ENCODE results near the gene FAAH. TPM values are rescaled to one million over a fixed set of nuclear protein-coding genes. Genes with fewer than 3 reads are reported as not detected.

Gene FAAH
- total RNA-seq, 2 experiments from 2014 or later: 5.3 to 6.9 TPM

DNA sequence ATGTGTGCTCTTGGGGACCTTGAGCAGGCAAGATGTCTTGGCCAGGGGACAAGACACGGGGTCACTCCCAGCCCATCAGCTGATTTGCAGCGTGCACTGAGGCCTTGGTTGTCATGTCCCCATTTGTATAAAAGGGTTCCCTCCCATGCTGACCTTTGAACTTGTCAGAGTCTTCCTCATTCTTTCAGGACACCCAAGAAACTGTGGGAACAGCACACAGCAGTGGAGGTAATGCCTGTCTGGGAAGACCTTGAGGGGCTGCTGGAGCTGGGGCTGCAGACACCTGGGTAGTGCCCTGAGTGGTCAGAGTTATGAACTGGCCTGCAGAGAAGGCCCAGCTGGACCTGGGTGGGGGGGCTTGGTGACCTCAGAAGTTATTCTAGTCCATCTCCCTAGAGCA is 46.4 kb downstream of the FAAH start:
- ATAC-seq (ENCODE audit: low read depth) (no peak), DNase-seq (no peak)
- Mint-ChIP-seq H3K36me3 (no peaks in the 10 kb centered on the region), H3K4me3 (no peak overlapping the region), H3K27me3 (peaks cover 18% of the 10 kb centered on the region), H3K9me3 (no peaks in the 10 kb centered on the region), H3K27ac (no peak overlapping the region), H3K4me1 (peaks cover 11% of the 10 kb centered on the region)
- POLR2A ChIA-PET: no interaction called here

DNA sequence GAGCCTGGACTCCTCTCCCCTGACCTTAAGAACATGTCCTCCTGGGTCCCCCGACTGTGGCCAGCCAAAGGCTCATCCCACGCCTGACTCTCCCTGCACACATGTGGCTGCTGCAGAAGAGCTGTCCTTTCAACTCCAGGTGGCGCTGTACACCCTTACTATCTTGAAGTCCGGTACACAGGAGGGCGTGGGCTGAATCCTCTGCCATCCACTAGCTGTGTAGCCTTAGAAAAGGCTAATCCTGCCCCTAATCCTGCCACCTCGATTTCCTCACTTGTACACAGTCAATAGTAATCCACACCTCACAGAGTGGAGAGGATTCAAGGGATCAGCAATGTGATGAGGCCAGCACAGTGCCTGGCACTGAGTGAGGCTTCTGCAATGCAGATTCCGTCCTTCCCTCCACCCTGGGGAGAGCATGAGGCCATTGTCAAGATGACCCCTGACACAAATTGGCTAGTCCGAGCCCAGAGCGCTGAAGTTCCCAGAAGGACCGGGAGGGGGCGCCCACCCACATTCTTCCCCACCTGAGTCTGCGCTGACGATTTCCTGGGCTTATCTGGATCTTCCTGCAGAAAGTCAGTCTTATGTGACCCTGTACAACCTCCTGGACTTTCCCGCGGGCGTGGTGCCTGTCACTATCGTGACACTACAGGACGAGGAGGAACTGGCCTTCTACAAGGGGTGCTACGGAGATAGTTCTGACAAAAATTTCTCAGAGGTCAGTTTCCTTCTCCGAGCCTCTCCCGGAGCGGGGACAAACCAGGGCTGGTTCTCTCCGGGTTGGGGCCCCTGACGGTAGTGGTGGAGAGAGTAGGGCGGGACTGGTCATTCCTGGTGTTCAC is 48.4 kb downstream of the FAAH start:
- Mint-ChIP-seq H3K4me1 (peaks cover 13% of the 10 kb centered on the region), H3K4me3 (peak overlapping the region; percentile 84), H3K27me3 (peaks cover 36% of the 10 kb centered on the region), H3K36me3 (no peaks in the 10 kb centered on the region), H3K27ac (peak overlapping the region; percentile 18), H3K9me3 (no peaks in the 10 kb centered on the region)
- peak; percentile 82 for DNase-seq
- peak; percentile 81 for ATAC-seq (ENCODE audit: low read depth)
- POLR2A ChIA-PET: no interaction called here

DNA sequence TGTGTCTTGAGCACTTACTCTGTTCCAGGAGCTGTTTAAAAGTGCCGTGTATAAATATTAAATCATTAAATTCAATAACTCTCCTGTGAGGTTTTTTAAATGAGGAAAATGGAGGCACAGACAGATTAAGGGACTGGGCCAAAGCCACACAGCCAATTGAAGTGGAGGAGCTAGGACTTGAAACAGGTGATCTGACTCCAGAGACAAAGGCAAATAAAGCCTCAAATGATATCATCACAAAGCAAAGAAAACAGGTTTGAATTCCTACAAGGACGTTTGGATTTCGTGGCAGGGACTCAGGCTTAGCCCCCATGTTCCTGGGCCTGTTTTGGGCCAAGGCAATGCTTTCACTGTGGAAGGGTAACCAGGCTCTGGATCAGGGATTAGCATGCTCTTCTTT is 50.3 kb downstream of the FAAH start:
- Mint-ChIP-seq H3K9me3 (no peaks in the 10 kb centered on the region), H3K4me3 (no peak overlapping the region), H3K4me1 (peaks cover 13% of the 10 kb centered on the region), H3K27ac (no peak overlapping the region), H3K36me3 (no peaks in the 10 kb centered on the region), H3K27me3 (peaks cover 54% of the 10 kb centered on the region)
- POLR2A ChIA-PET: no interaction called here
- no peak for ATAC-seq (ENCODE audit: low read depth)
- DNase-seq: no peak

DNA sequence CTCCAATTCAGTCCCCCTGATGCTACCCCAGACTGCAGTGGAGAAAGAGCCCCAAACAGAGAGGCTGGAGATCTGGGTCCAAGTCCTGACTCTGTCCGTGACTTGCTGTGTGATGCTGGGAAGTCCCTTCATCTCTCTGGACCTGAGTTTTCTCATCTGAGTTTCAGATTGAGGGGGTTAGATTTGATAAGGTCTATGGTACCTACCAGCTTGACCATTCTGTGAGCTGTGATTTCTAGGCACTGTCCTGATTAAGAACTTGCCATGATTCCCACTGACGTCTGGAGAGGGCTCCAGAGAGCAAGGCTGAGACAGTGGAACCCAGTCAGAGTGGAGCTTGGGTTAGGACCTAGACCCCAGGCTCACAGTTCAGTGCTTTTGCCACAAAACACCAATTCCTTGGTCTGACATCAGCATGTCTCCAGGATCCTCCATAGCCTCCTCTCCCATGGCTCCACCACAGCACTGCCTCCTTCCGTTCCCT is 51.7 kb downstream of the FAAH start:
- Mint-ChIP-seq H3K9me3 (no peaks in the 10 kb centered on the region), H3K27ac (no peak overlapping the region), H3K27me3 (peaks cover 62% of the 10 kb centered on the region), H3K4me3 (no peak overlapping the region), H3K4me1 (peaks cover 14% of the 10 kb centered on the region), H3K36me3 (no peaks in the 10 kb centered on the region)
- DNase-seq (no peak), ATAC-seq (ENCODE audit: low read depth) (no peak)
- POLR2A ChIA-PET: no interaction called here

DNA sequence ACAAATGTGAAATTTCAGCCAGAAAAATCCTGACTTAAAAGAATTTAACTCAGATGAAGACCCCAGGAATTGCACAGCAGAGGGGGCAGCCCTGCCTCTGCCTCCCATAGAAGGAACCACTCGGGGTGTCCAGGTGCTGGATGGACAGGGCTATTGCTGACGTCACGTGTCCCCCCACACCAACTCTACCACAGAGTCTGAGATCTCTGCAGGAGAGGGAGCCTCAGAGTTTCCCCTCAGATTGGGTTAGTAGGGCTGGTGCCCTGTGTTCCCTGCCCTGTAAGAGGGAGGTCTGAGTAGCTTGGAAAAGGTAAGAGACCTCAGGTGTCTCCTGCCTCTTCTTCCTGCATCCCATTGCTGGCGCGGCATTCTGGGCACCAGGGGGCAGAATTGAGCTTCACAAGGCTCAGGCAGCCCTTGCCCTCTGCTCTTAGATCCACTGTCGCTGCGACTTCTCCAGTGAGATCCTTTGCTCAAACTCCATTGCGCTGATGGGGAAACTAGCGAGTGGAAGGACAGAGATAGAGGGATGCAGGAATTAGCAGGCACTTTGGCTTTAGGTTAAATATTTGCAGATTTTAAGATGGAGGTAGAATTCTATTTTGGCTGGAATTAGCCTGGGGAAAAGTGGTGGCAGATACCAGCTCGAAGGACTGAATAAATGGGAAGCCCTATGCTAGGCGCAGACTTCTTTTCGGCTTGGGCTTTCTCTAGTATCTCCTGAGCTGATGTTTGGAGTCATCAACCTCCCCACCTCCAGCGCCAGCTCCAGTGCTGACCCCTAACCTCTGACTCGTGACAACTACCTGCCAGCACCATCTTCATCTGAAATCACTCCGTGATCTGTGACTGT is 52.8 kb downstream of the FAAH start:
- Mint-ChIP-seq H3K9me3 (no peaks in the 10 kb centered on the region), H3K36me3 (no peaks in the 10 kb centered on the region), H3K27me3 (peaks cover 69% of the 10 kb centered on the region), H3K27ac (no peak overlapping the region), H3K4me1 (peaks cover 14% of the 10 kb centered on the region), H3K4me3 (no peak overlapping the region)
- DNase-seq (peak; percentile 83), ATAC-seq (ENCODE audit: low read depth) (peak; percentile 31)
- POLR2A ChIA-PET: no interaction called here

DNA sequence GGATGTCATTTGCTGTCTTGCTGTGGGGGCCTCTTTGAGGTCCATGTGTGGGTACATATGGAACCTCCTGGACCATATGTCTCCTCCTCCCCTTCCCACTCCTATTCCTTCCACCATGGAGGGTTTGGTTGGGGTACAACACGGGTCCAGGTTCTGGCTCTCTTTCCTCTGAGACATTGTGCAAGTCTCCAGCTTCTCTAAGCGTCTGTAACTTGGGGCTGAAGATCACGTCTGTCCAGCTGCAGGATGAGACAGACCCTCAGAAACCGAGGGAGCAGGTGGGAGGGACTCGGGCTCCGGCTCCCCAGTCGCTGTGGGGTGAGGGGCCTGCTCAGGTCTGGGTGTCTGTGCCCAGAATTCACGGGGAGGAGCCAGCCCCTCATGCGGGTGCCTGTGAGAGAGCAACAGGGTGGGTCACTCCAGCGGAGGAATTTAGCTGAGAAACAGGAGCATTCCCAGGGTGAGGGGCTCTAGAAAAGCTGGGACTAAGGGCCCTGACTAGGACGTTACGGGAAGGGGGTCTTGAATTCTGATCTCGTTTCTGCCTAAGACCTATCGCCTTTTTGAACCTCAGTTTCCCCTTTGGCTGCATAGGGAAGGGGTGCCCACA is 53.5 kb downstream of the FAAH start:
- H3K9me3 Mint-ChIP-seq: no peaks in the 10 kb centered on the region
- peaks cover 72% of the 10 kb centered on the region for H3K27me3 Mint-ChIP-seq

DNA sequence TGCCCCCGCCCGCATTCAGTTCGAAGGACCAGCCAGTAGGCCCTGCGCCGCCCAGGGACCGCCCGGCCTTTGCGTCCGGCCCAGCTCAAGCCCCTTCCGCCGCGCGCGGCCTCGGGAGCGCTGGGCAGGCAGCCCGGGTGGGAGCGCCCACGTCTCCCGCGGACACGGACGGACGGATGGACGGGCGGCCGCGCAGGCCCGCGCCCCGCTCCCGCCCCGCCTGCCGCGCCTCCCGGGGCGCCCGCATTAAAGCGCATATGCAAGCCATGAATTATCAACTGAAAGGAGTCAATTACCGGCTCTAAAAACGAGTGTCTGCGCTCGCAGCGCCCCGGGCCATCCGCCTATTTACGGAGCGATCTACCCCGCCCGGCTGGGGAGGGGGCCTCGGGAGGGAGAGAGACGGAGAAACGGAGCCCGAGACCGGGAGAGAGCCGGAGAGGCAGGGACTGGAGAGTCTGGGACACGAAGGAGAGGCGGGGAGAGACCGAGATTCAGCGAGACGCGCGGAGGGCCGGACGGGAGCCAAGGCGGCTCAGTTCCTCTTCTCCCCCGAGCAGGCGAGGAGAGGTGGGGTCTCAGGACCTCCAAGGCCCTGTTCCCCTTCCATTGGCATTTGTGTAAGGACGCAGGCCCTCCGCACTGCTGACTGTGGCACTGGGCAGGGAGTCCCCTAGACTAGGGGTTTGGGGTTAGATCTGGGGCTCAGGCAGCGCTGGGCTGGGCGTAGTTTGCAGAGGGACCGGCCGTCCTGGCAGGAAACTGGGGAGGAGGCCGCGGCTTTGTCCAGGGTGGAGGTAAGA is 54.2 kb downstream of the FAAH start:
- DNase-seq (no peak), ATAC-seq (ENCODE audit: low read depth) (no peak)
- Mint-ChIP-seq H3K4me3 (no peak overlapping the region), H3K9me3 (no peaks in the 10 kb centered on the region), H3K27ac (no peak overlapping the region), H3K36me3 (no peaks in the 10 kb centered on the region), H3K27me3 (peaks cover 78% of the 10 kb centered on the region), H3K4me1 (peaks cover 9% of the 10 kb centered on the region)
- POLR2A ChIA-PET: no interaction called here

More for the DNA sequence above, 53.5 kb downstream of the FAAH start:
- POLR2A ChIA-PET: no interaction called here
- ATAC-seq (ENCODE audit: low read depth): no peak
- H3K4me1 Mint-ChIP-seq: peaks cover 10% of the 10 kb centered on the region
- DNase-seq: no peak
- H3K27ac Mint-ChIP-seq: no peak overlapping the region
- no peaks in the 10 kb centered on the region for H3K36me3 Mint-ChIP-seq
- H3K4me3 Mint-ChIP-seq: no peak overlapping the region

DNA sequence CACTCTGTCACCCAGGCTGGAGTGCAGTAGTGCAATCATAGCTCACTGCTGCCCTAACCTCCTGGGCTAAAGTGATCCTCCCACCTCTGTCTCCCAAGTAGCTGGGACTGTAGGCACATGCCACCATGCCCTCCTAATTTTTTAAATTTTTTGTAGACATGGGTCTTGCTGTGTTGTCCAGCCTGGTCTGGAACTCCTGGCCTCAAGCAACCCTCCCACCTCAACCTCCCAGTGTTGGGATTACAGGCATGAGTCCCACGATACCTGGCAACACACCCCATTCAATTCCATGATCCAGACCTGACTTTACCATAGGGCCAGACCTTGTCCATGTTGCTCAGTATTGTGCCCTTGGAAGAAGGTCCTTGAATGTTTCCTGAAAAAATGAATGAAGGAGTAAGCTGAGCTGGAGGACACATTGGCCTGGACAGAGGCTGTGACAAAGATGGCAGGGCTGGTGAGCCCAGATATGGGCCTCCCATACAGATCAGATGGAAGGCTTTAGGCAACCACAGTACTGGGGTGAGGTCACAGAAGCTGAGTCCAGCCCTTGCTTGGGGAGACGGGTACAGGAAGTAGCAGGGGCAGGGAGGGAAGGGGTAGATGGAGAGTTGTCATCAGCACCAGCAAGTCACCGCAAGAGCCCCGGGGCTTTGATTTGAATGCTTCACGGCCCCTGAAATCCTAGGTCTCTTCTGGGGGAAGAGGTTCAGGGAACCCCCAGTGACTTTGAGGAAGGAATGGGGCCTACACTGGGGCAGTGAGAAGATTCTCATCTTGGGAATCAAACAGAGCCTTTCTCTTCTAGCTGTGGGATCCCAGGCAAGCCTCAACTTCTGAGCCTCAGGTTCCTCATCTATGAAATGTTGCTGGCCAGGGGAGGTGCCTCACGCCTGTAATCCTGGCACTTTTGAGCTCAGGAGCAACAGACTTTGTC is 55.4 kb downstream of the FAAH start:
- Mint-ChIP-seq H3K27ac (no peak overlapping the region), H3K9me3 (no peaks in the 10 kb centered on the region), H3K27me3 (peaks cover 81% of the 10 kb centered on the region), H3K36me3 (no peaks in the 10 kb centered on the region), H3K4me1 (peaks cover 8% of the 10 kb centered on the region), H3K4me3 (no peak overlapping the region)
- peak; percentile 70 for ATAC-seq (ENCODE audit: low read depth)
- POLR2A ChIA-PET: no interaction called here
- no peak for DNase-seq

DNA sequence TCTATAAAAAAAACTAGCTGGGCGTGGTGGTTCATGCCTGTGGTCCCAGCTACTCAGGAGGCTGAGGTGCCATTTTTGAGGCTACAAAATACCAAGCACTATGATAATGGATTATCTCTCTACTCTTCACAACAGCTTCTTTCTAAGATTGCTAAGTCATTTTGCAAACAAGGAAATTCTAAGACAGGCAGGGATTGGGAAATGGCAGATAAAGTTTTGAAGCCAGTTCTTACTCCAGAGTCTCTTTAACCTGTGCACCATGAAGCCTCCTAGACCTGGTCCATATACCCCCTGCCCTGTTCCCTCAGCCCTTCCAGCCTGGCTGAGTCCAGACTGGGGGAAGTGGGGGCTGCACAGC is 56.0 kb downstream of the FAAH start:
- no peak for DNase-seq

DNA sequence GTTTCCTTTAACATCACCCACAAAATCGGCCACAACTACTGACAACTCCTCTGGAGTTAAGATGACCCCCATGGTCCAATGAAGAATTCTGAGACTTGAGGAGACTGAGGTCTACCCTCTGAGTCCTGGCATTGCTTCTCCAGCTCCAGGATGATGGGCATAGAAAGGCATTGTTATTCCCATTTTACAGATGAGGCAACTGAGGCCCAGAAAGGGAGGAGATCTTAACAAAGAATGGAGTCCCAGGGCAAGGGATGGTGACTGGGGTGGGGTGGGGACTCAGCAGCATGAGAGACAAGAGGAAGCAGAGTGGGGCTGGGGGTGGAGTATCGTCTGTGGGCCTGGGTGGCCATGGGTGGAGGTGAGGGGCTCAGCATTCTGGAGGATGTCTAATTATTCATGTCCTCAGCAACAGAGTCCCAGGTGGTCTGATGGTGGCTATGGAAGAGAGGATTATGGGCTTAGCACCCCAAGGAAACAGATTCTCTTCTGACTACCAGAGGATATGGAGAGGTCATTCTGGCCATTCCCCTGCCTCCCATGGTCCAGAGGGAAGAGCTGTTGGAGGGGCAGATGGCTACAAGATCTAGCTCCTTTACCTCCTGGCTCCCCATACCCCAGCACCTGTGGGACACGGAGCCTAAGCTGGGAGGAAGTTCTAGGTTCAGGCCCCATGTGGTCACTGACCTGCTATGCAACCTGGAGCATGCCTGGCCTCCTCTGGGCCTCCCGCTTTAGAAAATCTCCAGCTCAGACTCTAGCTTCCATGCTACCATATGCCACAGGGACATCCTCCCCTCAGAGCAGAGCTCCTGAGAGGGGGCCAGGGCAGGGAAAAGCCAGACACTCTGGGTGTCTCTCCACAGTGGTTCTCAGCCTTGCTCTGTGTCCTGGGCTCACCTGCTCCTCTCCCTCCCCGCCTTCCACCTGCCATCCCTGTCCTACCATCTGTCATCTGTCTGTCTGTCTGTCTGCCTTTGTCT is 58.1 kb downstream of the FAAH start:
- H3K4me3 Mint-ChIP-seq: no peak overlapping the region
- ATAC-seq (ENCODE audit: low read depth) (no peak), DNase-seq (no peak)
- no peak overlapping the region for H3K27ac Mint-ChIP-seq
- H3K9me3 Mint-ChIP-seq: no peaks in the 10 kb centered on the region
- POLR2A ChIA-PET: no interaction called here
- H3K4me1 Mint-ChIP-seq: peaks cover 6% of the 10 kb centered on the region
- peaks cover 61% of the 10 kb centered on the region for H3K27me3 Mint-ChIP-seq
- H3K36me3 Mint-ChIP-seq: no peaks in the 10 kb centered on the region

More for the DNA sequence above, 56.0 kb downstream of the FAAH start:
- ATAC-seq (ENCODE audit: low read depth): no peak
- Mint-ChIP-seq H3K4me1 (peaks cover 8% of the 10 kb centered on the region), H3K4me3 (no peak overlapping the region), H3K27ac (no peak overlapping the region), H3K36me3 (no peaks in the 10 kb centered on the region), H3K9me3 (no peaks in the 10 kb centered on the region), H3K27me3 (peaks cover 78% of the 10 kb centered on the region)
- POLR2A ChIA-PET: no interaction called here

DNA sequence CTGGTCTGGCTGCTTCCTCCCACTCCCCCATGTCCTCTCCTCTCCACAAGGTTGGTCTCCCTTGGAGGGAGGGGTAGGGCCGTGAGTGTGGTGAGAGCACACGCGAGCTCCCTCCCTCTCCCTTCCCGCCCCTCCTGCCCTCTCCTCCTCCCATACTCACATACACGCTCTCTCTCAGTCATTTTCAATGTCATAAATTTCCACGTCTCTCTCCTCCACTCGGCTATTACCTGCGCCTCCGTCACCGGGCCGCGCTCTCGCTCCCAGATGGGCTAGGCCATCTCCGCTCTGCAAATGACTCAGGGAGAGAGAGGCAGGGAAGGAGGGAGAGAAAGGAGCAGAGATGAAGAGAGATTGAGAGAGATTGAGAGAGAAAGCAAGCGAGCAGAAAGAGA is 58.8 kb downstream of the FAAH start:
- peaks cover 54% of the 10 kb centered on the region for H3K27me3 Mint-ChIP-seq
- DNase-seq: no peak
- H3K27ac Mint-ChIP-seq: no peak overlapping the region
- POLR2A ChIA-PET: no interaction called here
- H3K36me3 Mint-ChIP-seq: no peaks in the 10 kb centered on the region
- no peak overlapping the region for H3K4me3 Mint-ChIP-seq
- H3K9me3 Mint-ChIP-seq: no peaks in the 10 kb centered on the region
- ATAC-seq (ENCODE audit: low read depth): no peak
- peaks cover 6% of the 10 kb centered on the region for H3K4me1 Mint-ChIP-seq

All from activated naive CD8-positive, alpha-beta T cell treated with anti-CD3 and anti-CD28 coated beads, Interleukin-2, amount 10 ng/mL, durations not matched to agents 7 days and 5 days (primary cell).